GM04503 (cell line): ENCODE results near the gene MKRN1.
"Not testable (repeated sequence)": the region's sequence is repeated elsewhere in the genome, so short reads cannot be mapped to it uniquely, and the experiment has no call there.

Experiments
- DNase-seq: peaks from one replicate; pipeline ENCODE4 v3.0.0-alpha.2; 2012; ENCODE audit warnings: low read depth

Gene MKRN1

DNA sequence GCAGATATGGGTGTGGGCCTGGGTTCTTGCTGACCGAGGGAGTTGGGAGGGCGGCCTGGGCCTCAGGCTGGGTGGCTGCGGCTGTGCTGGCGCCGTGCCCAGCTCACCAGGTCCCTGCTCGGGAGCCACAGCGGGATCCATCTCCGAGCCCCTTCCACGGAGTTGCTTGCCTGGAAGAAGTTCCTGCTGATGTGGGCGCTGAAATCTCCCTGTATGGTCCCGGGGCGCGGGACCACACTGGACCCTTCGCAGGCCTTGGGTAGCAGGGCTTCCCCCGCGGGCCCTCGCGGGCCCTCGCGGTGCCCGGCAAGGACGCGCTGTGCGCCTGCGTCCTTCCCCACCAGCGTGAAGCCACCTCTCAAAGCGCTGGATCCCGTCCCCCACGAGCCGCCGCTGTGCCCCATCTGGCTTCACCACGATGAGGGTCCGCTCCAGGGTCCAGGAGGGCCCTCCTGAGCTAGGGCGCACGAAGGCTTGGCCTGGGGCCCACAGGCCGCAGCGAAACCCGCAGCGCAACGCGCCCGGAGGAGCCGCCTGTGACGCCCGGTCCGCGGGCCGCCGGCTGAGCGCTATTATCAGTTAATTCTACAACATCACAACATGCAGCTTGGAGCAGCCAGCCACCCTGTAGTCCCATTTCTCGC is 43.9 kb downstream of the MKRN1 start:
- DNase-seq, result no peak

DNA sequence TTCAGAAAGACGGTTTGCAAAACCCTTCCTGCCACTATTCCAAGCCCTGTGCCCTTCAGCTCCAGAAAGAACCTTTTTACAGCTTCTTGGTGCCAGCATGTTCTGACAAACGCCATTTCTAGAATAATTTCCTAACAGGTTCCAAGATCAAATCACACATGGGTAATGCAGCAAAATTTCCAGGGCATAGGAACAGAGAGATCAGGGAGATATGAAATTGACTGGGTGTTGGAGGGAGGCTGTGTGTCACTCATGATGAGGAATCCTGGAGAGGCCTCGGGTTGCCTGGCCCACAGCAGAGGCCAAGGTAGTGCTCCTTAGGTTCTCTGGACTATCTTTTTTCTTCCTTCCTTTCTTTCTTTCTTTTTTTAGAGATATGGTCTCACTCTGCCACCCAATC is 45.9 kb downstream of the MKRN1 start:
- DNase-seq, result no peak

DNA sequence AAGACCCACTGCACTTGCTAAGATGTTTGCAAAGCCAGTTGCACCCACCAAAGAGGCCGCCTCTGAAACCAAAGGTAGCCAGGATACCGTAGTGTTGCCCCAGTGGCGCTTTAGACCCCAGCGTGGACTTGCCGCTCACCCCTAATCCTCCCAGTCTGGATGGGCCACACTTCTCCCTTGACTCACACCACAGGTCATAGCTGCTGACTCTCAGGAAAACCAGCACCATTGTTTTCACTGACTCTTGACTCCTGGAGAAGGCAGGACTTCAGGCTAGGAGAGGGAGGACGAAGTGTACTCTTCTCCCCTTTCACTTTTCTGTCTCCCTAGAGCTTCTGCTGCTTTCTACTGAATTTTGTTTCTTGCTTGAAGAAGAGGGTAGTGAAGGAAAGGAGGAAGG is 53.2 kb downstream of the MKRN1 start:
- no peak for DNase-seq

DNA sequence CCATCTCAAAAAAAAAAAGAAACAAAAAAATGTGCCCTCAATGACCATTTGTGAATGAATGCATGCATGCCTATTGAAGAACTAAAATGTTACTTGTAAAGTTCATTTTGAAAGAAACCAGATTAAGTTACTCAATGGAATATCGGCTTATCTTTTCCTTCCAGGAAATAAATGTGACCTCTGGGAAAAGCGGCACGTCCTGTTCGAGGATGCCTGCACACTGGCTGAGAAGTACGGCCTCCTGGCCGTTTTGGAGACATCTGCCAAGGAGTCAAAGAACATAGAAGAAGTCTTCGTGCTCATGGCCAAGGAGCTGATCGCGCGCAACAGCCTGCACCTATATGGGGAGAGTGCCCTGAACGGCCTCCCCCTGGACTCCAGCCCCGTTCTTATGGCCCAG is 53.6 kb downstream of the MKRN1 start:
- DNase-seq, result no peak

GRCh38 chr7:140423501-140423900 is 55.8 kb downstream of the MKRN1 start:
- DNase-seq, result no peak

DNA sequence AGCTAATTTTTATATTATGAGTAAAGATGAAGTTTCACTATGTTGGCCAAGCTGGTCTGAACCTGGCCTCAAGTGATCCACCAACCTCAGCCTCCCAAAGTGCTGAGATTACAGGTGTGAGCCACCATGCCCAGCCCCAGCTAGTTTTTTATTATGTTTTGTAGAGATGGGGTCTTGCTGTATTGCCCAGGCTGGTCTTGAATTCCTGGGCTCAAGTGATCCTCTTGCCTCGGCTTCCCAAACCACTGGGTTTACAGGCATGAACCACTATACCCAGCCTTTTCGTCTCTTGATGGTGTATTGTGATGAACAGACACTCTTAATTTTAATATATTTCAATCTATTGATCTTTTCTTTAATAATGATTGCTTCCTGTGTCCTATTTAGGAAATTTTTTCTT is 57.8 kb downstream of the MKRN1 start:
- DNase-seq, result no peak

DNA sequence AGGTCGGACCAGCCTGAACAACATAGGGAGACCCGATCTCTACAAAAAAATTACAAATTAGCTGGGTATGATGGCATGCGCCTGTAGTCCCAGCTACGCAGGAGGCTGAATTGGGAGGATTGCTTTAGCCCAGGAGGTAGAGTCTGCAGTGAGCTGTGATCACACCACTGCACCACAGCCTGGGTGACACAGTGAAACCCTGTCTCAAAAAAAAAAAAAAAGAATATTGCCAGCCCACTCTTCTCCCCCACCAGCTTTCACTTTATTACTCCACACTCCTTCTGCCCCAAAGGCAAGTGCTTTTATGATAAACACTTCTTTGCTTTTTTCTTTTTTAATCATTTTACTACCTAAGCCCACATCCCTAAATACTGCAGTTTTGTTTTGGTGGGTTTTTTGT is 60.7 kb downstream of the MKRN1 start:
- DNase-seq, result no peak

DNA sequence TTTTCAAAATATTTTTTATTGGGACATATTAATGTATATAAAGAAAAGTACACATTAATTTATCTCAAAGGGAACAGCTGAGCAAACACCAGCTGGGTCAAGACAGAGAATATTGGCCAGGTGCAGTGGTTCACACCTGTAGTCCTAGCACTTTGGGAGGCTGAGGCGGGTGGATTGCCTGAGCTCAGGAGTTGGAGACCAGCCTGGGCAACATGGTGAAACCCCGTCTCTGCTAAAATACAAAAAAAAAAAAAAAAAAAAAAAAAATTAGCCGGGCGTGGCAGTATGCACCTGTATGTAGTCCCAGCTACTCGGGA is 61.2 kb downstream of the MKRN1 start:
- DNase-seq, result not testable (repeated sequence)

DNA sequence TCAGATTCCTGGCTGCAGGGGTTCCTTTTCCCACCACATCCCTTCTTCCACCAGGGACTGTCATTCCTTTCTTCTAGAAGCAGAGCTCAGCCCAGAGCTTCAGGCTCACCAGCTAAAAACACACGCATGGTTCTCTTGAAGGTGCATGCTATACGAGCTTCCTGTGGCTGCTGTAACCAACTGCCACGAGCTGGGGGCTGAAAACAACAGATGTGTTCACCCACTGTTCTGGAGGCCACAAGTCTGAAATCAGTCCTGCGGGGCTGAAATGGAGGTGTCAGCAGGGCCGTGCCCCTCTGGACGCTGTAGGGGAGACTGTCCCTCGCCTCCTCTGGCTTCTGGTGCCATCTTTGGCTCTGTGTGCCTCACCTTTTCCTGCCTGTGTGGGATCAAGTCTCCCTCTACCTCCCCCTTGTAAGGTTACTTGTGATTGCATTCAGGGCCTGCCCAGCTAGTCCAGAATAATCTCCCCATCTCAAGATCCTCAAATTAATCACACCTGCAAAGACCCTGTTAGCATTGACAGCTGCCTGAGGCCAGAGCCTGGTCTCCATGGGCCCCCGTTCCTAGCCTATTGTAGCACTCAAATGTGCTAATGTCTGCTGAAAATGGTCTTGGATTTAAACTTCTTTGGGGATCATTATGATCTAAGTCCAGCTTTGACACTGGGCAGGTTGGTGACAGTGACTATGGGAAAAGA is 61.7 kb downstream of the MKRN1 start:
- no peak for DNase-seq

DNA sequence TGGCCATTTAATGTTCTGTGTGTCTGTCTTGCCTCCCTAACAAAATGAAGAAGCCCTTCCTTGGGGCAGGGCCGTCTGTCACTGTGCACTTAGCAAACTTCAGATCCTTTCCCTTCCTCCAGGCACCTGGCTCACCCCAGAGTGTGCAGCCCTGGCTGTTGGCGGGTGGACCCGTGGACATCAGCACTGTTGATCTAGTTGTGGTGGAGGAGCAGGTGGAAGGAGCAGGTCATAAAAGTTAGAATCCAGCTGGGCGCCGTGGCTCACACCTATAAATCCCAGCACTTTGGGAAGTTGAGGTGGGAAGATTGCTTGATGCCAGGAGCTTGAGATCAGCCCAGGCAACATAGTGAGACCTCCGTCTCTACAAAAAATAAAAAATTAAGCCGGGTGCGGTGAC is 62.7 kb downstream of the MKRN1 start:
- no peak for DNase-seq

GRCh38 chr7:140415816-140416215 is 63.5 kb downstream of the MKRN1 start:
- DNase-seq, result not testable (repeated sequence)

DNA sequence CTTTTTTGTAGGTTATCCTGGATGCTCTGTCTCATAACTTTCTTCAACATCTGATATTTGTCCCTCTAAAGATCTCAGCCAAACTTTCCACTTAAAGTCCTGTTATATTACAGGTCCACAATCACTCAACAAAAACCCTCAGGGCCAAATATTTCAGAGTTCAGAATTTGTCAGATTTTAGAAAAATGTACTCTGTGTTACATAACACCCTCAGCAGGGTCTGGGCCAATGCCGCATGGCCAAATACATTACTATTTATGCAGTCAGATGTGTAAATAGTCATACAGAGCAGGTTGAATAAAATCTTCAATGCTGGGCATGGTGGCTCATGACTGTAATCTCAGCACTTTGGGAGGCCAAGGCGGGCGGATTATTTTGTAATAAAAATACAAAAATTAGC is 63.9 kb downstream of the MKRN1 start:
- DNase-seq, result no peak

DNA sequence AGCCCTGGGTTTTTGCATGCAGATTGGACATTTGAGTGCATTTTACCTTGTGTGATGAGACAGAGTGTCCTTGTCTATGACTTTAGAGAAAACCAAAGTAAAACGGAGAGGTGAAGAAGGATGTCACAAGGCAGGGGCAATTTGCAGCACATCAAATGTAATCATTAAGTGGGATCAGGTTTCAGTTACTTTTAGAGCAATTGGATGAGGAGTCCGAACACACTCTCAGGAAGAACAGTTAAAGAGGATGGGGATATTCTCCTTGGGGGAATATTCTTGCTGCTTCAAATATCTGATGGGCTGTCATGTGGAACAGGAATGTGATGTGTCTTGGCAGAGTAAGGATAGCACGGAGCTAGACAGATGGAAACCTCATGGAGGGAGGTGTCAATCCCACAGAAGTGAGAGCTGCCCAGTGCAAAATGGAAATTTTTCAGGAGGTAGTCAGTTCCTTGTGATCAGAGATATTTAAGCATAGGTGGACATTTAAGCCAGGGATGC is 74.7 kb downstream of the MKRN1 start:
- no peak for DNase-seq

GRCh38 chr7:140403878-140404564 is 75.3 kb downstream of the MKRN1 start, which contains the start of gene RAB19:
Gene RAB19 (plus strand): TSS chr7:140404058. CDS start chr7:140407647, 3,589 bp downstream.
- DNase-seq, result no peak
